HEK293 (cell line): ENCODE results near the gene RYR2.

Source experiments
- TCF7L2 ChIP-seq: IDR thresholded peaks from 2 replicates; pipeline ENCODE4 v1.6.1; 2011; ENCODE audit warnings: low read depth, mild to moderate bottlenecking, inconsistent platforms, low read length, moderate library complexity, borderline replicate concordance
- TRIM28 ChIP-seq: IDR thresholded peaks from 2 replicates; pipeline ENCODE4 v1.6.1; 2011; ENCODE audit warnings: low read length, control low read depth, borderline replicate concordance
- ZBTB7A ChIP-seq: fragments of 450-650 bp; formaldehyde crosslinking; IDR thresholded peaks from 2 replicates; pipeline ENCODE4 v1.5.1; 2016; ENCODE audit warnings: low read depth, missing biosample characterization, missing genetic modification characterization
- ZNF132 ChIP-seq: fragments of 450-650 bp; formaldehyde crosslinking; IDR thresholded peaks from 2 replicates; pipeline ENCODE4 v1.5.1; 2017; ENCODE audit warnings: missing biosample characterization, missing genetic modification characterization, borderline replicate concordance
- ZNF140 ChIP-seq: fragments of 450-650 bp; formaldehyde crosslinking; IDR thresholded peaks from 2 replicates; pipeline ENCODE4 v1.5.1; 2016; ENCODE audit warnings: missing biosample characterization, missing genetic modification characterization
- ZNF16 ChIP-seq: fragments of 450-650 bp; formaldehyde crosslinking; IDR thresholded peaks from 2 replicates; pipeline ENCODE4 v1.5.1; 2016; ENCODE audit warnings: low read depth, missing biosample characterization, missing genetic modification characterization
- ZNF221 ChIP-seq: fragments of 450-650 bp; formaldehyde crosslinking; IDR thresholded peaks from 2 replicates; pipeline ENCODE4 v1.5.1; 2017; ENCODE audit warnings: missing biosample characterization, missing genetic modification characterization, borderline replicate concordance
- ZNF777 ChIP-seq: fragments of 450-650 bp; formaldehyde crosslinking; IDR thresholded peaks from 2 replicates; pipeline ENCODE4 v1.5.1; 2017; ENCODE audit warnings: missing biosample characterization, missing genetic modification characterization, borderline replicate concordance
- TF ChIP-seq, protein P1 (sequence below): fragments of 450-650 bp; formaldehyde crosslinking; IDR thresholded peaks from 2 replicates; pipeline ENCODE4 v1.5.1; 2016; ENCODE audit warnings: missing biosample characterization, missing genetic modification characterization

DNA sequence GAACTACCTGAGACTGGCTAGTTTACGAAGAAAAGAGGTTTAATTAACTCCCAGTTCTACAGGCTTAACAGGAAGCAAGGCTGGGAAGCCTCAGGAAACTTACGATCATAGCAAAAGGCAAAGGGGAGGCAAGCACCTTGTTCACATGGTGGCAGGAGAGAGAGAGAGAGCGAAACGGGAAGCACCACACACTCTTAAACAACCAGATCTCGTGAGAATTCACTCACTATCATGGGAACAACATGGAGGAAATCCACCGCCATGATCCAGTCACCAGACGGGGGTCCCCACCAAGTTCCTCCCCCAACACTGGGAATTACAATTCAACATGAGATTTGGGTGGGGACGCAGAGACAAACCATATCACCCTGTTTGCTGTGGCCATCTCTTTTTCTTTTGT, 49.5 kb upstream of the RYR2 start:
- TF ChIP-seq, protein P1, sequence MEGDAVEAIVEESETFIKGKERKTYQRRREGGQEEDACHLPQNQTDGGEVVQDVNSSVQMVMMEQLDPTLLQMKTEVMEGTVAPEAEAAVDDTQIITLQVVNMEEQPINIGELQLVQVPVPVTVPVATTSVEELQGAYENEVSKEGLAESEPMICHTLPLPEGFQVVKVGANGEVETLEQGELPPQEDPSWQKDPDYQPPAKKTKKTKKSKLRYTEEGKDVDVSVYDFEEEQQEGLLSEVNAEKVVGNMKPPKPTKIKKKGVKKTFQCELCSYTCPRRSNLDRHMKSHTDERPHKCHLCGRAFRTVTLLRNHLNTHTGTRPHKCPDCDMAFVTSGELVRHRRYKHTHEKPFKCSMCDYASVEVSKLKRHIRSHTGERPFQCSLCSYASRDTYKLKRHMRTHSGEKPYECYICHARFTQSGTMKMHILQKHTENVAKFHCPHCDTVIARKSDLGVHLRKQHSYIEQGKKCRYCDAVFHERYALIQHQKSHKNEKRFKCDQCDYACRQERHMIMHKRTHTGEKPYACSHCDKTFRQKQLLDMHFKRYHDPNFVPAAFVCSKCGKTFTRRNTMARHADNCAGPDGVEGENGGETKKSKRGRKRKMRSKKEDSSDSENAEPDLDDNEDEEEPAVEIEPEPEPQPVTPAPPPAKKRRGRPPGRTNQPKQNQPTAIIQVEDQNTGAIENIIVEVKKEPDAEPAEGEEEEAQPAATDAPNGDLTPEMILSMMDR (tag by site-specific recombination): no peak
- TF ChIP-seq ZNF140 (tag by site-specific recombination): no peak
- TF ChIP-seq TRIM28: no peak
- no peak for TF ChIP-seq TCF7L2
- TF ChIP-seq ZNF221 (tag by site-specific recombination): no peak
- TF ChIP-seq ZNF777 (tag by site-specific recombination): no peak
- TF ChIP-seq ZNF132 (tag by site-specific recombination): no peak
- TF ChIP-seq ZNF16: no peak
- no peak for TF ChIP-seq ZBTB7A (tag by site-specific recombination)
